Suprapubic skin (tissue), 4 donors: ENCODE results near the gene SH3BP1.

Experiments
- EP300 ChIP-seq: sonication (generic); formaldehyde crosslinking; IDR thresholded peaks from one replicate; pipeline ENCODE4 v1.6.1; 2017; ENCODE audit warnings: antibody characterized with exemption
- POLR2A ChIP-seq, 2 donors: fragments of 450-650 bp; IDR thresholded peaks; one replicate each; pipeline ENCODE4 v1.6.1; 2017; ENCODE audit warnings: antibody characterized with exemption in 2 of 2, mild to moderate bottlenecking in 2 of 2, moderate library complexity in 2 of 2
- POLR2AphosphoS5 ChIP-seq, 3 donors: sonication (generic); formaldehyde crosslinking; IDR thresholded peaks; one replicate each; pipeline ENCODE4 v1.6.1; 2017; ENCODE audit warnings: antibody characterized with exemption in 3 of 3
- TF ChIP-seq, protein P1 (sequence below), 2 donors: fragments of 200-600 bp in 1 of 2; fragments of 450-650 bp in 1 of 2; sonication (generic) in 1 of 2; IDR thresholded peaks; one replicate each; pipeline ENCODE4 v1.5.1; 2016 to 2019; ENCODE audit warnings: antibody characterized with exemption in 2 of 2, mild to moderate bottlenecking in 1 of 2, moderate library complexity in 1 of 2

DNA sequence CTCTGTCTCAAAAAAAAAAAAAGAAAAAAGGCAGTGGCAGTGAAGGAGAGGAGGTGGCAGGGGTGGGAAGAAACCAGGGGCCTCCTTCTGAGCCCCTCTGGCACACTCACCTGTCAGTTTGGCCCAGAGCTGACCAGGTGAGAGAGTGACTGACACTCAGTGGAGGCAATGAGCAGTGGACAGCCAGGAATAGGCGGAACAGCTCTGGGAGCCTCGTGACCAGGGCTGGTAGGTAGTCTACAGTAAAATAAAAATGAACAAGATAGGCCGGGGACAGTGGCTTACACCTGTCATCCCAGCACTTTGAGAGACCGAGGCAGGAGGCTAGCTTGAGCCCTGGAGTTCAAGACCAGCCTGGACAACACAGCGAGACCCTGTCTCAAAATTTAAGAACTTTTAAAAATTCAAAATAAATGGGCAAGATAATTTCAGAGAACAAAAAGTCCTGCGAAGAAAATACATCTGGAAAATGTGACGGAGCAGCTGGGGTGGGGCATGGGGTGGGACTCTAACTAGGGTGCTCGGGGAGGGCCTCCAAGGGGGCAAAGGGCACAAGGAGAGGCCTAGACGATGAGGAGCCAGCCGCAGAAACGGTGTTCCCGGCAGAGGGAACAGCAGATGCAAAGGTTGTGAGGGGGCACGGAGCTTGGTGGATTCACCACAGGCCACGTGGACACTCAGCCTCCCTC, 15.2 kb downstream of the SH3BP1 start:
- TF ChIP-seq POLR2A (IDR thresholded peaks at IDR 0.05) = no peak
- TF ChIP-seq, protein P1, sequence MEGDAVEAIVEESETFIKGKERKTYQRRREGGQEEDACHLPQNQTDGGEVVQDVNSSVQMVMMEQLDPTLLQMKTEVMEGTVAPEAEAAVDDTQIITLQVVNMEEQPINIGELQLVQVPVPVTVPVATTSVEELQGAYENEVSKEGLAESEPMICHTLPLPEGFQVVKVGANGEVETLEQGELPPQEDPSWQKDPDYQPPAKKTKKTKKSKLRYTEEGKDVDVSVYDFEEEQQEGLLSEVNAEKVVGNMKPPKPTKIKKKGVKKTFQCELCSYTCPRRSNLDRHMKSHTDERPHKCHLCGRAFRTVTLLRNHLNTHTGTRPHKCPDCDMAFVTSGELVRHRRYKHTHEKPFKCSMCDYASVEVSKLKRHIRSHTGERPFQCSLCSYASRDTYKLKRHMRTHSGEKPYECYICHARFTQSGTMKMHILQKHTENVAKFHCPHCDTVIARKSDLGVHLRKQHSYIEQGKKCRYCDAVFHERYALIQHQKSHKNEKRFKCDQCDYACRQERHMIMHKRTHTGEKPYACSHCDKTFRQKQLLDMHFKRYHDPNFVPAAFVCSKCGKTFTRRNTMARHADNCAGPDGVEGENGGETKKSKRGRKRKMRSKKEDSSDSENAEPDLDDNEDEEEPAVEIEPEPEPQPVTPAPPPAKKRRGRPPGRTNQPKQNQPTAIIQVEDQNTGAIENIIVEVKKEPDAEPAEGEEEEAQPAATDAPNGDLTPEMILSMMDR (IDR thresholded peaks at IDR 0.05) = no peak
- no peak for TF ChIP-seq EP300
- TF ChIP-seq POLR2AphosphoS5 (IDR thresholded peaks at IDR 0.05) = no peak
